ENCODE data around the gene BHLHE23. TPM values are rescaled to one million over a fixed set of nuclear protein-coding genes. Genes with fewer than 3 reads are reported as not detected.

BHLHE23 gene
- polyA plus RNA-seq, 5 donors = not detected

DNA sequence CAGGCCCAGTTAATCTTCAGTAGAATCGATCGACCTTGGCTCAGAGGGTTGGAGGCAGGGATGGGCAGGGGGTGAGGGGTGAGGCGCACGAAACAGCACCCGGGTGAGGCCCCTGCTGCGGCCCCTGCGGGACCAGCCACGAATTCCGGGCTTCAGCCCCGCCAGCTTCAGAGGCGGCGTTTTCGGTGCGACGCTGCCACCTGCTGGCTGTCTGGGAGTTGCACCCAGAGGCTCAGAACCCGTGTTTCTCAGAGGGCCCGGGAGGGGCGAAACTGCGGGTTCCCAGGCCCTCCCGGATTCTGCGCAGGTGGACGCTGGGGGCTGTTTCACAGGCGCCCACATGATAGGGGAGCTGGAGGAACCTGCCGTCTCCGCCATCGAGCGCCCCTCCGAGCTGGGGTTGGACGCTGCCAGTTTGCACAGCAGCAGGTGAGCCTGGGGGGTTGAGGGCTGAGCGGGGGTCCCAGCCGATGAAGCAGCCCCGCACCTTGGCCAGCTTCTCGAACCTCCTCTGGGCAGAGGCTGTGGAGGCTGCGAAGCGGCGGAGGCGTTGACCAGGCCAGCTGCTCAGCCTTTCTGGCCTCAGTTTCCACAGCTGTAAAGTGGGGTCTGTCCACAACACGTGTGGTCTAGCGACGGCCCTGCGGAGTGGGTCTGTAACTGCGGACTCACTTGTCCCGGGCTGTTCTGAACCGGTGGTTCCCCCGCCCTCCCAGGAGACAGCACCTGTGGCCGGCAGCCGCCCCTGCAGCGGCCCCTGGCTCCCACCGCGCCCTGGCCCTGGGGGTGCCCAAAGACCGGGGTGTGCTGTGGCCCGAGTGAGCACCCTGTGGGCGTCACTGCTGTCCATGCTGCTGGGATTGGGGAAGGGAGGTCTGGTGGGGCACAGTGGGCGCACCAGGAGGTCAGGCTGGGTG is 2.5 kb upstream of the BHLHE23 start:
- DNase-seq = peak; percentile 47 to 52

DNA sequence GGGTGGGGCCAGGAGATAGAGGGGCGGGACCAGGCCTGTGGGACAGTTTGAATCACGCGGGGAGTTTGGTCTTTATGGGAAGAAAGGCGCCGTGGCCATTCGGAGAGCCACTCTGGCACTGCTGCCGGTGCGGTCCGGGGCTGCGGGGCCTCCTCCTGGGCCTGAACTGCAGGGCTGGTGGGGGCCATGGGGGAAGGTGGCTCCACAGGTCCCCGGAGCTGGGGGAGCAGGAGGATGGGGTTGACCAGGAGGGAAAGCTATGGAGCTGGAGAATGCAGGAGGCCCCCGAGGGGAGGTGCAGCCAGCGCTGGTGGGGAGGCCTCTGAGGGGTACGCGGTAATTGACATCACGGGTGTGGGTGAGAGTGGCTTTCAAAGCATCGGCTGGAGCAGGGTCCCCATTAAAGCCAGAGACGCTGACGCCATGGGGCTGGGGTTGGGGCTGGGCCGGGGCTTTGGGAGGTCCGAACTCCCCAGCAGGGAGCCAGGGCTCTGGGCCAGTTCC is 1.8 kb upstream of the BHLHE23 start:
- DNase-seq = no peak

DNA sequence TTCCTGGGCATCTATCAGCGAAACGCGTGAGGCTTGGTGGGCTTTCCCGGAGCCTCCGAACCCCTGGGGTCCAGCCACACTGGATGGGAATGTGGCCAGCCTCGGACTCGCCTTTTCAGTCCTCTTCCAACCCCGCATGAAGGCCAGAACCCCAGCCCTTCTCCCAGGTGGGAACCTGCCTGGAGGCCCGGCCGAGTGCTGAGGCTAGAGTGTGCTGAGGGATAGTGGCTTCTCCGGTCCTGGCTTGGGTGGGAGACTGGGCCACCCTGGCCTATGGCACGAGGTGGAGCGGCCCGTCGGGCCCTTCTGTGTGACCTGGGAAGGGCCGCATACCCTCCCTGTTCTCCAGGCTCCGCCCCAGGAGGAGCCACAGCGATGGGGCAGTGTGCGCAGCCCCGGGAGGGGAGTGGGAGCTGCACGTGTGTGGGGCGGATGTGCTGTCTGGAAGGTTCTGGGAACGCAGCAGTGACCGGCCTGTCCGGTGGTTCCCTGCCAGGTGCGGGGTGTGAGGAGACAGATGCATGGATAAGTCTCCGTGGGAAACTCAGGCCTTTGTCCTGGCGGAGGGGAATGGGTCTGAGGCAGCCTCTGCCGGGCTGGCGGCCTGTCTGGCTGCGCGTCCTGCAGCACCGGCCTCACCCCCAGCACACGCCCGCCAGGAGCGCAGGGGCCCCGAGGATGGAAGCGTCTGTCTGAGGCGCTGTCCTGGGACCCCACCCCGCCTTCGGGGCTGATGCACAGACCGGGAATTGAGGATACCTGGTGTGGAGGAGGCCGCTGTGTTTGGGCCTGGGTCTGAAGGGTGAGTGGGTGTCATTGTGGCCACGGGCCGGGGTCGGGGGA is 1.1 kb upstream of the BHLHE23 start:
- DNase-seq = no peak

DNA sequence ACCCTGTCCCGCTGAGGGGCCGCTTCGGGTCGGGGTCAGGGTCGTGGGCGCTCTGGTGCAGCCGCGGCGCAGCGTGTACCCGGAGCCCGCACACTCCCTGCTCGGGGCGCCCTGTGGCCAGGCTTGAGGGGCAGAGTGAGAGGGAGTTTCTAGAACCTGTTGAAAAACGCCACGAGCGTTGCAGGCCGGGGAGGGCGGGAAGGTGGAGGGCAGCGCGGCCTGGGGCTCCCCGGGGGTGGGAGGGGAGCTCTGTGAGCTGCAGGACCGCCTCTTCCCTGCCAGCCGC is 539 bp upstream of the BHLHE23 start:
- no peak for DNase-seq

DNA sequence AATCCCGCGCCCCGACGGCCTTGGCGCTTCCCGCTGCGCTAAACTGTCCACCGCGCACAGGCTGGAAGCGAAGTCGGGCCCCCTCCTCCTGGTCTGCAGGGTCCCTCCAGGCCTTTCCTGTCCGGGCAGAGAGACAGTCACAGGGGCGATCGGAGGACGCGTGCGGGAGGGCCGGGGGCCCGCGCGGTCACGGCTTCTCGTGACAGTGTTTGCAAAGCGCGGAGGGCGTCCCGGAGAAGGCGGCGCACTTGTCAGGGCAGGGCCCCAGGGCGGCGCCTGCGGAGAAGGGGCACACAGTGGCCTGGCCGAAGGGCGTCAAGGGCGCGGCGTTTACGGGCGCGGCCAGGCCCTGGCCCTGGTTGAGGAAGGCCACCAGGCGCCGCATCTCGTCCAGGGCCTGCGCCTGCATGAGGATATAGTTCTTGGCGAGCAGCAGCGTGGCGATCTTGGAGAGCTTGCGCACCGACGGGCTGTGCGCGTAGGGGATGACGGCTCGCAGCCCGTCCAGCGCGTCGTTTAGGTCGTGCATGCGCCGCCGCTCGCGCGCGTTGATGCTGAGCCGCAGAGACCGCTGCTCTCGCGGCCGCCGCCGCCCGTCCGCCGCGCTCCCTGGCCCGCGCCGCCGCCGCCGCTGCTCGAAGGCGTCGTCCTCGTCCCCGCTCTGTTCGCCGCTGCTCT is 763 bp downstream of the BHLHE23 start:
- no peak for DNase-seq

DNA sequence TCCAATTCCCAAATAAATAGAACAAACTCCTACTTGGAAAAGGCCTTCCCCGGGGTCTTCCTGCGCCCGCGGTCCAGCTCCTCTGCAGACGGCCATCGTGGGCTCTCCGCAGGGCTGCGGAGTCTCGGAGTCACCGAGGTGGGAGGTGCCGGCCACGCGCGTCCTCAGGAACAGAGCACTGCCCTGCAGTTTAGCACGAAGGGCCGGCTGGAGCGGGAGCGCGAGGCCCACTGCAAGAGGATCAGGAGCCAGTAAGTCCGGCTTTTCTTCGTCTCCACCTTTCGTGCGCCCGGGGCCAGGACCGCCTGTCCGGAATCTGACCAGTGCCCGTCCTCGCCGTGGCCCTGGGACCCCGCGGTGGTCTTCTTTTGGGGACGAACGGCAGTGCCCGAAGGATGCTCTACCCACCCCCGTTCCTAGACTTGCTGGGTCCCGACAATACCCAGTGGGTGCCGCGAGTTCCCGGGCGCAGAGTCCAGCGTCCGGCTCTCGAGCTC is 1.4 kb downstream of the BHLHE23 start:
- no peak for DNase-seq

DNA sequence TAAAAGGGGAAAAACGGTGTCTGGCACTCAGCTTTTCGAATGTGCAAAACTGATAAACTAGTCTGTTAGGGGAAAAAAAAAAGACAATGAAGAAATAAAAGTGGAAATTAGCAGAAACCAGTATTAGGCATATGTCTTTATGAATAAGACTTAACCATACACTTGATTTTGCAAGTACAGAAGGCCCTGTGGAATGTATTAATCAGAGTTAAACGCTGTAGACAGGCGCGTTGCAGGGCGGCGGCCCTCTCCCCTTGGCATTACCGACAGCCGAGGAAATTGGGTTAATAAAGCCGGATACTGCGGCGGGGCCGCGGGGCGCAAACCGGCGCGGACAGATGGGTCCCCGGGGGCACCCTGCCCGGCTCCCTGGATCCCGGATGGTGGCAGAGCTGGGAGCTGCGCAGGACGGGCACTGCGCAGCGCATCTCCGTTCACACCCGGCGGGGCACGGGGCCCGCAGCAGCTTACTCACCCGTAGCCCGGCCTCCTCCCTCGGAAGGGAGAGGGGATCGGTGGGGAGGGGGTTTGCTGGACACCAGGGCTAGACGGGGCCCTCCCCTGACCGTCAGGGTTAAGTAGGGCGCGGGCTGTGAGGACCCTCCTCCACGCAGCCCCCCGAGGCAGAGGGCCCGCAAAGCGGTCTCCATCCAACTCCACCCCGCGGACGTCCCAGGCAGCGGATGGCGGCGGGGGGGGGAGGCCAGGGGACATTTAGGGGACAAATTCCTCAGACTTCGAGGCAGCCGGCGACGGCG is 2.0 kb downstream of the BHLHE23 start:
- no peak for DNase-seq

DNA sequence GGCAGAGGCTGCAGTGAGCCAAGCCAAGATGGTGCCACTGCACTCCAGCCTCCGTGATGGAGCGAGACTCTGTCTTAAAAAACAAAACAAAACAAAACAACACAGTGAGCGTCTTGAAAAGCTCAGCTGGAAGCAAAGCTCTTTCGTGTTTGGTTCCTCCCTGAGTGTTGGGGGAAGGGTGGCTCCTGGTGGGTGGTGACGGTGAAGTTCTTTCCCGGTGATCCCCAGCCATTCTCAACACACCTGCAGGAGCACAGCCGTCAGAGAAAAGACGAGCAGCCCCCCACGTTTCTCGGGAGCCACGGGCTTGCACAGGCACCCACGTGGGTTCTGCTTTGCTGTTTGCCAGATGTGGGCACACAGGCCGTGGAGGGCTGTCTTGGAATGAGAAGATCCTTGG is 3.2 kb downstream of the BHLHE23 start:
- no peak for DNase-seq

DNA sequence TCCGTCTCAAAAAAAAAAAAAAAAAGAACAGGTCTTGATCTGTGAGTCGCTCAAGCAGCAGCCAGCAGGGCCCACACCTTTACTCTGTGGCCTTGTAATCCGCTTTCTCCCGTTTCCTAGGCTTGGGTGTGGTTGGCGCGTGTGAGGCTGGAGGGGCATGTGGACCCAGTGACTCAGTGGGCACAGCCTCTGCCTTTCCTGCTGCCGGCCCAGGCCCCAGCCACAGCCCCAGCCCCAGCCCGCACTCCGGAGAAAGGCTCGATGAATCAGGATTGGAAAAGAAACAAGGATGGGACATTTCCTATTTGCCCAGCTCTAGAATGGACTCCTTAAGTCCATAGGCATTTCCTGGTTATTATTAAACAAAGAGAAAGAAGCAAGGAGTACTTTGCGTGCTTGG is 4.3 kb downstream of the BHLHE23 start:
- DNase-seq = no peak

DNA sequence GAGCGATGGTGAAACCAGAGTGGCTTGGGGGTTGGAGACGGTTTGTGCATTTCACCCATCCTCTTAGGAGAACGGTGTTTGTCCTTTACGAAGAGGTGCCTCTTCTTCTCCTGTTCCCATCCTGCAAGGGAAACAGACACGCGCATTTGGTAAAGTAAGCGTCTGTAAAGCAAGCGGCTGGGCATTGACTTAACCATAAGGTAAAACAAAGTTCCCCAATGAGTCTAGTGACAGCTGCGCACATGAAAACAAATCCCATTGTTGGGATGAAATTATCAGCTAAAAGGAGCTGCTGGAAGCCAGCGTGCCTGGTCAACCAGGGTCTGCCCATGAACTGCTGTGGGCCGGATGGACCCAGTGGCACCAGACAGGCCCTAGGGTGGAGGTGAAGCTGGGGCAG is 5.8 kb downstream of the BHLHE23 start:
- DNase-seq = no peak

DNA sequence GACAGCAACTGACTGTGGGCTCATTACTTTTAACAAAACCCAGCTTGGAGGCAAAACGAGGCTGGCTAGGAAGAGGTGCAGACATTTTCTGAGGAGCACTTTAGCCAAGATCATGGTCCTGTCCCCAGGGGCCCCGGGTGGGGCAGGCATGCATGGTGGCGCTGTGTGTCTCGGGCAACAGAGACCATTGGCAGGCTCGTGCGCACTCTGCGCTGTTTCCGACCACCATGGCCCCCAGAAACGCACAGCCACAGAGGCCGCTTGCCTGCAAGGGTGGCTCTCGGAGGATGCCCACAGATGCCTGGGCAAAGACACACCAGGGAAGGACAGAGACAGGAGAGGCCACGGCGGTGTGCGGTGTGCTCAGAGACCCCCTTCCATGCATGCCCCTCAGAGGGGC is 6.7 kb downstream of the BHLHE23 start:
- DNase-seq = no peak

DNA sequence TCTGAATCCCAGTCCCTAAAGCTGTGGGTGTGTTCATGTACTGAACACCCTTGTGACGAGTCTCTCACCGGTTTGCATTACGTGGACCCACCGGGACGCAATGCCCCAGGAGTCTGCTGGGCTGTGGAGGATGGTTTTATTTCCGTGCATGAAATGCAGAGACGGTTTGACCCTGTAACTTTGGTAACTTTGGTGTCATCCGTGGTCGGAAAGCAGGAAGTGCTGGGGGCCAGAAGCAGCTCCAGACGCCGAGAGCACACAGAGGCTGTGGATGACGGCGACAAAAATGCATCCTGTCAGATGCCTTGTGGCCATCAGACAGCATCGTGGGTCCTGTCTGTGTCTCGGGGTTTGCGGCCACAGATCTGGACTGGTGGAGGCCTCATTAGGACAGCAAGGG is 7.2 kb downstream of the BHLHE23 start:
- DNase-seq = no peak

DNA sequence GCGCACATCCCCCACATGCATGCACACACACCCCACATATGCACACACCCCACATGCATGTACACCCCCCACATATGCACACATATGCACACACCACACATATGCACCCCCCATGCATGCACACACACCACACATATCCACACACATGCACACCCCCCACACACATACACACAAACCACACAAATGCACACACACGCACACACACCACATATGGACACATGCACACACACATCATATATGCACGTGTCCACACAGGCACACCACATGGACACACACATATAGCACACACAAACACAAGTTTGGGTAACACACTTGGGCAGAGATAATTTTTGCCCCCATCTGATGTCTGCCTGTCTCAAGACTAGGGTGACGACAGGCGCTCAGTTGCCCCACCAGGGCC is 8.3 kb downstream of the BHLHE23 start:
- DNase-seq = no peak

DNA sequence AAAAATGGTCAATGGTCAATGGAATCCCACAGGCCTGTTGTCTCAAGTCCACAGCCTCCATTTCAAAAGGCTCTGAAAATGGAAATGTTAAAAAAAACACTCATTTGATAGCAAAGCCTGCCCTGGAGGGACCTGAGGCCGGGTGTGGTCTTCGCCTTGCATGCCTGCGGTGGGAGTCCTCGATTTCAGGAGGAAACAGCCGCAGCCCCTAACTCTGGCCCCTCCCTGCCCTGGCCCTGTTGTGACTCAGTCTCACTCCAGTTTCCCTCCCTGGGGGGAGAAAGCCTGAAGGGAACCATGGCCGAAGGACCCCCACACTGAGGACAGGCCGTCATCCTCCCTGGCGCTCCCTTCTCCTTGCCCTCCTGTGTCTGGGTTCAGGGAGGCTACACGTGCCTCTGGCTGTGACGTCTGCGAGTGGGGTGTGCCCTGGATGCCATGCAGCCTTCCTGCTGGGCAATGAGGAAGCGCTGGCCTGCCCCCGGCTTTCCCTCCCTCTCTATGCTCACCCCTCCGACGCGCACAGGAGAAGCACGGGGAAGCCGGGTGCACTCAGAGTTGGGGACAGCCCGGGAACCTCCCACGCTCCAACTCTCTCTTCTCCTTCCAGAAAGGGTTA is 9.2 kb downstream of the BHLHE23 start:
- no peak for DNase-seq

DNA sequence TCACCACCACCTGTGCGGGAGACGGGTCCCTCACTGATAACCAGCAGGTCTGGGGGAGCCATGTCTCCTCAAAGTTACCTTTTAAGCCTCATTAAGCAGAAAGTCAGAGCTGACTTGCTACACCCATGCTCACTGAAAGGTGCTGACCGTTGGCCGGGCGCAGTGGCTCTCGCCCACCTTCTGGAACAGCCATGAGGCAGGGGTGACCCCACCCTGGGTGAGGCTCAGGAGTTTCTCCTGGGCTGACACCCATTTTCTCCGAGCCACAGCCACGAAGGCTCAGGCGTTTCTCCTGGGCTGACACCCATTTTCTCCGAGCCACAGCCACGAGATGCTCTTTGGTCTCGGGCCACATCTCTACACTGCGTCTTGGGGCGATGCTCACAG is 10.2 kb downstream of the BHLHE23 start:
- no peak for DNase-seq

DNA sequence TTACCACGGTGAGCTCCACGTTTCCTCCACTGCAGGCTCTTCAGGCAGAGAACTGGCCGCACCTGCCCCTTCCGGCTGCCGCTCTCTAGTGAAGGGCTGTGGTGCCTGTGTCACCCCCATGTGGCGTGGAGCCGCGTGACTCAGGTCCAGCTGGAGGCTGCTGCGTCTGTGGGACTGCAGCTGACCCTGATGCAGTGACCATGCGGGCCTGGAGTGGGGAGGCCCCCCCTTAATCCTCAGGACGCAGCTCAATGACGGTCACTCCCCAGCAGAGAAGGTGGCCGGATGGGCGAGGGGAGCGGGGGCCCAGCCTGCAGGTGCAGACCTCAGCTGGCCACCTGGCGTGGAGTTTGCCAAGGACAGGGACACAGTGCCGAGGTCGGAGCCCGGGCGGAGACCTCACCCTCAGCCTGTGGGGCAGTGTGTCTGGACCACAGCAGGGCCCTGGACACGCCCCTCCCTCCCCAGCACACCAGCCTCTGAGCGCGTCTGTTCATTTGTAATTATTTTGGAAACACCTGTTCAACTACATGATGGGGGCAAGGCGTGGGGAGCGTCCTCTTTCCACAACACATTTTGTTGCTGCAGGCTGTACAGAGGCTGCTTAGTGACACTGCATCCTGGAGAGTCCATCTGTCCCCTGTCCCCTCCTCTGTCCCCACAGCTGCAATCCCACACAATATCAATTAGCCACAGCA is 10.7 kb downstream of the BHLHE23 start:
- DNase-seq = no peak

DNA sequence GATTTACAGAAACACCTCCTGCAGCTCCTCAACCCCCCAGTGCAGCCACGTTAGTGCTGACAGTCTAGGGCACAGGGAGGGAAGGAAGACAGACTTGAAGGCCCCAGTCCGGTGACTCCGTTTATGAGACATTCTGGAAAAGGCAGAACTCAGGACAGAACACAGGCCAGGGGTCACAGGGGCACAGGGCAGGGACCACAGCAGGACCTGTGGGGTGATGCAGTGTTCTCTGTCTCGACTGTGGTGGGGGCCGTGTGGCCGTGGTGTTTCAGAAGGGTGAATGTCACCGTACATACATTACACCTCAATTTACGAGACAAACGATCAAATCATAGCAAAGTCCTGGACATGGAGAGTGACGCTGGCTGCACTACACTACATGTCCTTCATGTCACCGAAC is 11.3 kb downstream of the BHLHE23 start:
- no peak for DNase-seq

DNA sequence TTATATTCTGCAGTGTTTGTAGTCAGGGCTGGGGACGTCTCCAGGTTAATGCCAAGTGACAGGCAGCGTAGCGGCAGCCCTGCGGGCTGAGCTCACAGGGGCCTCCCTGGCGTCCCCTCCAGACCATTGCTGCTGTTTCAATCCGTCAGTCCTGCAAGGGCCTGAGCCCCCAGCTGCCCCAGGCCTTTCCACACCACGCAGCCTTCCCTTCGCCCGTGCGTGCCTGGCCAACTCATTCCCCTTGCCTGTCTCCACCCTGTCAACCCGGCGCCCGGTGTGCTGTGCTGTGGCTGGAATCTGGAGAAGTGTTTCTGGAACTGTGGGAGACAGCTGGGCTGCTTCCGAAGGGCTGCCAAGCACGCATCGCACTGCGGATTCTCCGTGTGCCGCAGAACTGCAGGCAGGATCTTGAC is 11.9 kb downstream of the BHLHE23 start:
- no peak for DNase-seq

DNA sequence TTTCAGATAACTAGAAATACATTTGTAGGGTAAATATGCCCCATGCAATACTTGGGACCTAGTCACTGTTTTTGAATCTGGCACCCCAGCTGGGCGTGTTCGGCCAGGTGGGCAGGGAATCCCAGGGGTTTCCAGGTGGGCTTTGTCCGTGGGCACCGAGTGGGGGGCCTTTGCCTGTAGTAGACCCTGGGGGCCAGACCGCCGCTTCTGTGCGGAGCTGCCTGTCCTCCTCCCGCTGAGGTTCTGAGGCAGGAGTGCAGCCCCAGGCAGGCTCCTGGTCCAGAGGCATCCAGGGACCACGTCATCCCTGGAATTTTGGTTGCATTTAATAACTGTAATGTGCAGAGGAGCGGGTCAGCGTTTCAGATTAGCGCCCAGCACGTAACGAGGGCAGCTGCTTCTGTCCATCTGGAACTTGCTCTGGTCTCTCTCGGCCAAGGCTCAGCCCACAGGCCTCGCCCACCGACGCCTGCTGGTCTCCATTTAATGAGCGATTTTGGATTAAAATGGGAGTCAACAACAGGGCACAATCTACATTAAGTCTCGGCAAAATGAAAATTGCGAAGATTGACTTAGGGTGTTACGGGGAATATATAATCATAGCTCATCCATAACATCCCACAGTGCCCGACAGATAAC is 12.8 kb downstream of the BHLHE23 start:
- no peak for DNase-seq

DNA sequence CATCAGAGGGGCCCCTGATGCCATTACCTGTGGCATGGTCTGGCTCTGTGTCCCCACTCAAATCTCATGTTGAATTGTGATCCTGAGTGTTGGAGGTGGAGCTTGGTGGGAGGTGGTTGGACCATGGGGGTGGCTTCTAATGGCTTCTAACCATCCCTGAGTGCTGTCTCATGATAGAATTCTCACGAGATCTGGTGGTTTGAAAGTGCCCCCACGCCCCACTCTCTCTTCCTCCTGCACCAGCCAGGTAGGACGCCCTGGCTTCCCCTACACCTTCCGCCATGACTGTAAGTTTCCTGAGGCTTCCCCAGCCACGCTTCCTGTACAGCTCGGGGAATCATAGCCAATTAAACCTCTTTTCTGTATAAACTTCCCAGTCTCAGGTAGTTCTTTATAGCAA is 14.9 kb downstream of the BHLHE23 start:
- no peak for DNase-seq
